Measurements from ENCODE around the gene SHROOM3.

DNA sequence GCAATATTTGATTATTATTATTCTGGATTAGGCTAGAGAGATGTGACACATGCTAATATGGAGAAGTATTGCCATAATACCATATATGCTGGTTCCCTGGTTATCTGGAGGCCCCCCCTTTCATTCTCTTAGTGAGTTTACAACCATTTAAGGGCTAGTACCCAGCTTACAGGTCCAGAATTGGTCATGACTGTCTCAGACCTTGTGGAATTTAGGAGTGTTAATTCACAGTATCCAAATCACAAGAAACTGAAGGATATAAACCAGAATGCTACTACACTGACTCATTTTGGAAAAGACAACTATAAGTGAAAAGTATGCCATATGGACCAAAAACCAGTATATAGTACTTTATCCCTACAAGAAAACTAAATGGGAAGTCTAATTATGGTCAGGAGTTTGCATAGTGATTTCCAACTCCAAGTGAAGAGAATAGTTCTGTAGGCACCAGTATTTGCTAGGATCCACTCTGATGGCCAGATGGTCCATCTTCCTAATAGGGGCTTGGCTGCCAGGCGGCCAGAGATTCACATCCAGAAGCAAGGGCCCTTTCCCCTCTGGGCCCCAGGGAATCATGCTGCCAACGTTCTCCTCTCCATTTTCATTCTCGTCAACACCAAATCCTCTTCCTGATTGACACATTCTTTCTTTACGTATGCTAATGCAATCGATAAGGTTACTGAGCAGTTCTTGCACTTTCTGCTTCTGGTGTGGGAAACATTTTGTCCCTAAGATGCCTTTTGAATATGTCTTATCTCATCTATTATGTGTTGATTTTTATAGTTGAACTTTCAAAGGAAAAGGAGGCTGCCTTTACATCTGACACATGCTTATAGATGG is 123.6 kb downstream of the SHROOM3 start:
- TF ChIP-seq, protein P1, sequence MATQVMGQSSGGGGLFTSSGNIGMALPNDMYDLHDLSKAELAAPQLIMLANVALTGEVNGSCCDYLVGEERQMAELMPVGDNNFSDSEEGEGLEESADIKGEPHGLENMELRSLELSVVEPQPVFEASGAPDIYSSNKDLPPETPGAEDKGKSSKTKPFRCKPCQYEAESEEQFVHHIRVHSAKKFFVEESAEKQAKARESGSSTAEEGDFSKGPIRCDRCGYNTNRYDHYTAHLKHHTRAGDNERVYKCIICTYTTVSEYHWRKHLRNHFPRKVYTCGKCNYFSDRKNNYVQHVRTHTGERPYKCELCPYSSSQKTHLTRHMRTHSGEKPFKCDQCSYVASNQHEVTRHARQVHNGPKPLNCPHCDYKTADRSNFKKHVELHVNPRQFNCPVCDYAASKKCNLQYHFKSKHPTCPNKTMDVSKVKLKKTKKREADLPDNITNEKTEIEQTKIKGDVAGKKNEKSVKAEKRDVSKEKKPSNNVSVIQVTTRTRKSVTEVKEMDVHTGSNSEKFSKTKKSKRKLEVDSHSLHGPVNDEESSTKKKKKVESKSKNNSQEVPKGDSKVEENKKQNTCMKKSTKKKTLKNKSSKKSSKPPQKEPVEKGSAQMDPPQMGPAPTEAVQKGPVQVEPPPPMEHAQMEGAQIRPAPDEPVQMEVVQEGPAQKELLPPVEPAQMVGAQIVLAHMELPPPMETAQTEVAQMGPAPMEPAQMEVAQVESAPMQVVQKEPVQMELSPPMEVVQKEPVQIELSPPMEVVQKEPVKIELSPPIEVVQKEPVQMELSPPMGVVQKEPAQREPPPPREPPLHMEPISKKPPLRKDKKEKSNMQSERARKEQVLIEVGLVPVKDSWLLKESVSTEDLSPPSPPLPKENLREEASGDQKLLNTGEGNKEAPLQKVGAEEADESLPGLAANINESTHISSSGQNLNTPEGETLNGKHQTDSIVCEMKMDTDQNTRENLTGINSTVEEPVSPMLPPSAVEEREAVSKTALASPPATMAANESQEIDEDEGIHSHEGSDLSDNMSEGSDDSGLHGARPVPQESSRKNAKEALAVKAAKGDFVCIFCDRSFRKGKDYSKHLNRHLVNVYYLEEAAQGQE (IDR thresholded peaks at IDR 0.05; ENCODE audit: borderline replicate concordance): no peak
- TF ChIP-seq SMC3 (conservative IDR thresholded peaks at IDR 0.05; ENCODE audit: poor library complexity) (no peak), EP300 (conservative IDR thresholded peaks at IDR 0.05; ENCODE audit: poor library complexity, severe bottlenecking) (no peak)
- TF ChIP-seq, protein P2, sequence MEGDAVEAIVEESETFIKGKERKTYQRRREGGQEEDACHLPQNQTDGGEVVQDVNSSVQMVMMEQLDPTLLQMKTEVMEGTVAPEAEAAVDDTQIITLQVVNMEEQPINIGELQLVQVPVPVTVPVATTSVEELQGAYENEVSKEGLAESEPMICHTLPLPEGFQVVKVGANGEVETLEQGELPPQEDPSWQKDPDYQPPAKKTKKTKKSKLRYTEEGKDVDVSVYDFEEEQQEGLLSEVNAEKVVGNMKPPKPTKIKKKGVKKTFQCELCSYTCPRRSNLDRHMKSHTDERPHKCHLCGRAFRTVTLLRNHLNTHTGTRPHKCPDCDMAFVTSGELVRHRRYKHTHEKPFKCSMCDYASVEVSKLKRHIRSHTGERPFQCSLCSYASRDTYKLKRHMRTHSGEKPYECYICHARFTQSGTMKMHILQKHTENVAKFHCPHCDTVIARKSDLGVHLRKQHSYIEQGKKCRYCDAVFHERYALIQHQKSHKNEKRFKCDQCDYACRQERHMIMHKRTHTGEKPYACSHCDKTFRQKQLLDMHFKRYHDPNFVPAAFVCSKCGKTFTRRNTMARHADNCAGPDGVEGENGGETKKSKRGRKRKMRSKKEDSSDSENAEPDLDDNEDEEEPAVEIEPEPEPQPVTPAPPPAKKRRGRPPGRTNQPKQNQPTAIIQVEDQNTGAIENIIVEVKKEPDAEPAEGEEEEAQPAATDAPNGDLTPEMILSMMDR (IDR thresholded peaks at IDR 0.05; ENCODE audit: poor library complexity, severe bottlenecking): no peak

Measured in neural cell (in vitro differentiated cells).